ENCODE measurements around the gene PRKCH. TPM values are rescaled to one million over a fixed set of nuclear protein-coding genes. Genes with fewer than 3 reads are reported as not detected.

Gene PRKCH
- total RNA-seq, 4 donors from 2014 or later, result 17.9 to 28.7 (median 25.0) TPM

- TF ChIP-seq POLR2AphosphoS5 (IDR thresholded peaks at IDR 0.05), result no peak
- TF ChIP-seq POLR2A (IDR thresholded peaks at IDR 0.05), result no peak
- TF ChIP-seq EP300 (IDR thresholded peaks at IDR 0.05), result no peak
- no peak for TF ChIP-seq CTCF (IDR thresholded peaks at IDR 0.05)
- ATAC-seq, result no peak
- Histone ChIP-seq H3K36me3 (no peaks in the 10 kb centered on the region), H3K27ac (no peak overlapping the region), H3K9me3 (peaks cover 0 to 7% (median 0%) of the 10 kb centered on the region in 3 donors), H3K27me3 (peaks cover 5% of the 10 kb centered on the region), H3K4me1 (peaks cover 0 to 6% (median 0%) of the 10 kb centered on the region in 3 donors), H3K4me3 (no peak overlapping the region)
- WGBS, 2 donors (ENCODE audit: low coverage in 1 of 2), result 13 to 40% methylated on average over 1 of the region's 1 CpG
These were observed 111.8 kb downstream of the PRKCH start for GRCh38 chr14:61433169-61433568.

- H3K36me3 ChIP-seq, result no peaks in the 10 kb centered on the region
- no peak overlapping the region for H3K4me3 ChIP-seq
- no peak for TF ChIP-seq POLR2AphosphoS5 (IDR thresholded peaks at IDR 0.05)
- TF ChIP-seq EP300 (IDR thresholded peaks at IDR 0.05), result no peak
- TF ChIP-seq POLR2A (IDR thresholded peaks at IDR 0.05), result no peak
- TF ChIP-seq CTCF (IDR thresholded peaks at IDR 0.05), result no peak
- peaks cover 5% of the 10 kb centered on the region for H3K27me3 ChIP-seq
- 31 to 35% methylated on average over 1 of the region's 1 CpG for WGBS, 2 donors (ENCODE audit: low coverage in 1 of 2)
- peaks cover 0 to 12% (median 0%) of the 10 kb centered on the region in 3 donors for H3K4me1 ChIP-seq
- H3K9me3 ChIP-seq, result peaks cover 0 to 7% (median 0%) of the 10 kb centered on the region in 3 donors
- ATAC-seq, result no peak
- H3K27ac ChIP-seq, result no peak overlapping the region
These were observed 112.4 kb downstream of the PRKCH start for GRCh38 chr14:61433828-61434227.

GRCh38 chr14:61434311-61434710 is 112.9 kb downstream of the PRKCH start:
- peaks cover 5% of the 10 kb centered on the region for H3K27me3 ChIP-seq
- 47 to 58% methylated on average over 3 of the region's 3 CpGs for WGBS, 2 donors (ENCODE audit: low coverage in 1 of 2)
- no peak overlapping the region for H3K4me3 ChIP-seq
- H3K9me3 ChIP-seq, result peaks cover 0 to 7% (median 0%) of the 10 kb centered on the region in 3 donors
- no peak for ATAC-seq
- H3K36me3 ChIP-seq, result no peaks in the 10 kb centered on the region
- H3K4me1 ChIP-seq, result peaks cover 0 to 17% (median 0%) of the 10 kb centered on the region in 3 donors
- no peak overlapping the region for H3K27ac ChIP-seq
- TF ChIP-seq POLR2A (IDR thresholded peaks at IDR 0.05) (no peak), CTCF (IDR thresholded peaks at IDR 0.05) (no peak), POLR2AphosphoS5 (IDR thresholded peaks at IDR 0.05) (no peak), EP300 (IDR thresholded peaks at IDR 0.05) (no peak)

- TF ChIP-seq EP300 (IDR thresholded peaks at IDR 0.05) (no peak), POLR2A (IDR thresholded peaks at IDR 0.05) (no peak), POLR2AphosphoS5 (IDR thresholded peaks at IDR 0.05) (no peak), CTCF (IDR thresholded peaks at IDR 0.05) (no peak)
- H3K4me3 ChIP-seq, result no peak overlapping the region
- peak; percentile 44 for ATAC-seq
- WGBS, 2 donors (ENCODE audit: low coverage in 1 of 2), result 49 to 61% methylated on average over 4 of the region's 4 CpGs
- H3K4me1 ChIP-seq, result peaks cover 0 to 22% (median 5%) of the 10 kb centered on the region in 3 donors
- H3K9me3 ChIP-seq, result peaks cover 0 to 7% (median 0%) of the 10 kb centered on the region in 3 donors
- no peaks in the 10 kb centered on the region for H3K36me3 ChIP-seq
- peaks cover 5% of the 10 kb centered on the region for H3K27me3 ChIP-seq
- H3K27ac ChIP-seq, result no peak overlapping the region
These were observed 114.4 kb downstream of the PRKCH start for GRCh38 chr14:61435563-61436337.

- TF ChIP-seq EP300 (IDR thresholded peaks at IDR 0.05), result no peak
- no peak for TF ChIP-seq POLR2AphosphoS5 (IDR thresholded peaks at IDR 0.05)
- no peak for TF ChIP-seq POLR2A (IDR thresholded peaks at IDR 0.05)
- no peak for TF ChIP-seq CTCF (IDR thresholded peaks at IDR 0.05)
- H3K4me3 ChIP-seq, result no peak overlapping the region
- H3K36me3 ChIP-seq, result no peaks in the 10 kb centered on the region
- no peak overlapping the region for H3K27ac ChIP-seq
- no peaks in the 10 kb centered on the region for H3K9me3 ChIP-seq
- 62 to 65% methylated on average over 3 of the region's 3 CpGs for WGBS, 2 donors (ENCODE audit: low coverage in 1 of 2)
- no peak for ATAC-seq
- peaks cover 5% of the 10 kb centered on the region for H3K27me3 ChIP-seq
- peaks cover 0 to 22% (median 5%) of the 10 kb centered on the region in 3 donors for H3K4me1 ChIP-seq
These were observed 116.0 kb downstream of the PRKCH start for GRCh38 chr14:61437381-61437780.
